ENCODE data around the gene KRIT1.

The KRIT1 gene

DNA sequence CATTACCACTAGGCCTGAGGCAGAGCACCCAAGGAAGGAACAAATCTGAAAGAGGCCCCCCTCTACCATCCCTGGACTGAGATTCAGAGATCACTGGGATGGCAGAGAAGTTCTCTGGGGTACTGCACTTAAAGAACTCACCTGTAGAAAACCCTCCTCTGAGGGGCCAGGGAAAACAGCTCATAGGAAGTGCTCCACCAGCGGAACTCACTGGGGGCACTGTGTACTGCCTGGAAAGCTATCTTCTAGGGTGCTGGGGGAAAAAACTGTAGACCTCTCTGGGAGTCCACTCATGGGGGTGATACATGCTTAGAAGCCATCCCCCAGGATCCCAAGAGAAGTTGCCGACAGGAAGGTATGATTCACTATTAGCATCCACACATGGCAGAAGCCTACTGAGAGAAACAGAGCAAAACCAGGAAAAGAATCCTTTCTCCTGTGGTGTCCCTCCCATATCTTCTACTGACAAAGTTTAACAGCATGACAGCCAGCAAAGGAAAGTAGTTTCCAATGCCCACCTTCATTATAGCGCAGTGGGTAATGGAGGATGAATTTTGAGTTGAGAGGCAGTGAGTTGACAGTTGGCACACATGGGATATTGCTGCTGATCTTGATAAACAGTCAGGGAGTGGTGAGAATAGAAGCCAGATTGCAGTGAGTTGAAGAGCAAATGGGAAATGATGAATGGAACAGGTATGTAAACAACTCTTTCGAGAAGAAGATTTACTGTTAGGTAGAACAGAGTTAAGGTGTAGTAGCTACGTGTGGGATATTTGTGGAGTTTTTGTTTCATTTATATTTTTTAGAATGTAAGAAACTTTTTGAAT is 20.9 kb upstream of the KRIT1 start:
- Histone ChIP-seq H2AFZ (ENCODE audit: low read length) (no peak overlapping the region), H3K9ac (ENCODE audit: low read length) (no peak overlapping the region), H3K9me3 (ENCODE audit: low read length) (peaks cover 10% of the 10 kb centered on the region), H3K4me3 (ENCODE audit: low read depth, low read length, poor library complexity, severe bottlenecking) (no peak overlapping the region), H3F3A (ENCODE audit: insufficient read depth, low read length) (no peaks in the 10 kb centered on the region), H3K4me1 (ENCODE audit: insufficient read depth, low read length, severe bottlenecking) (no peaks in the 10 kb centered on the region), H4K20me1 (ENCODE audit: insufficient read depth, low read length) (no peaks in the 10 kb centered on the region), H3K79me2 (ENCODE audit: insufficient read depth, low read length) (peaks cover 48% of the 10 kb centered on the region), H3K27ac (ENCODE audit: low read depth, low read length, poor library complexity, severe bottlenecking) (no peak overlapping the region), H3K9me2 (ENCODE audit: low read depth, low read length) (no peaks in the 10 kb centered on the region), H3K4me2 (ENCODE audit: low read length) (no peak overlapping the region), H3K27me3 (ENCODE audit: insufficient read depth, low read length) (no peaks in the 10 kb centered on the region), H3K36me3 (ENCODE audit: insufficient read depth, low read length) (peaks cover 23% of the 10 kb centered on the region)
- no peak for TF ChIP-seq EZH2 (IDR thresholded peaks at IDR 0.05; ENCODE audit: borderline replicate concordance, low read length)
- TF ChIP-seq, protein P1, sequence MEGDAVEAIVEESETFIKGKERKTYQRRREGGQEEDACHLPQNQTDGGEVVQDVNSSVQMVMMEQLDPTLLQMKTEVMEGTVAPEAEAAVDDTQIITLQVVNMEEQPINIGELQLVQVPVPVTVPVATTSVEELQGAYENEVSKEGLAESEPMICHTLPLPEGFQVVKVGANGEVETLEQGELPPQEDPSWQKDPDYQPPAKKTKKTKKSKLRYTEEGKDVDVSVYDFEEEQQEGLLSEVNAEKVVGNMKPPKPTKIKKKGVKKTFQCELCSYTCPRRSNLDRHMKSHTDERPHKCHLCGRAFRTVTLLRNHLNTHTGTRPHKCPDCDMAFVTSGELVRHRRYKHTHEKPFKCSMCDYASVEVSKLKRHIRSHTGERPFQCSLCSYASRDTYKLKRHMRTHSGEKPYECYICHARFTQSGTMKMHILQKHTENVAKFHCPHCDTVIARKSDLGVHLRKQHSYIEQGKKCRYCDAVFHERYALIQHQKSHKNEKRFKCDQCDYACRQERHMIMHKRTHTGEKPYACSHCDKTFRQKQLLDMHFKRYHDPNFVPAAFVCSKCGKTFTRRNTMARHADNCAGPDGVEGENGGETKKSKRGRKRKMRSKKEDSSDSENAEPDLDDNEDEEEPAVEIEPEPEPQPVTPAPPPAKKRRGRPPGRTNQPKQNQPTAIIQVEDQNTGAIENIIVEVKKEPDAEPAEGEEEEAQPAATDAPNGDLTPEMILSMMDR (IDR thresholded peaks at IDR 0.05; ENCODE audit: low read length) = no peak

DNA sequence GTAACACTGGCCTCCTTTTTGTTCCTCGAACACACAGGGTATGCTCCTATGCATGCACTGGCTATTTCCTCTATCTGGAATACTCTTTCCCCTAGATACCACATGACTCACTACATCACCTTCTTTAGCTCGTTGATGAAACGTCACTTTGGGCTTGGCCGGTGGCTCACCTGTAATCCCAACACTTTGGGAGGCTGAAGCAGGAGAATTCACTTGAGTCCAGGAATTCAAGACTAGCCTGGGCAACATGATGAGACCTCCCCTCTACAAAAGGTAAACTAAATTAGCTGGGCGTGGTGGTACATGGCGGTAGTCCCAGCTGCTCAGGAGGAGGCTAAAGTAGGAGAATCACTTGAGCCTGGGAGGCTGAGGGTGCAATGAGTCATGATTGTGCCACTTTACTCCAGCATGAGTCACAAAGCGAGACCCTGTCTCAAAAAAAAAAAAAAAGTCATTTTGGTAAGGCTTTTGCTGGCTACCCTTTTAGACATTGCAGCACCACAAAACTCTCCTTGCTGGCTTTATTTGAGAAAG is 14.6 kb upstream of the KRIT1 start:
- TF ChIP-seq EZH2 (IDR thresholded peaks at IDR 0.05; ENCODE audit: borderline replicate concordance, low read length) = no peak
- TF ChIP-seq, protein P1 (IDR thresholded peaks at IDR 0.05; ENCODE audit: low read length) = no peak

DNA sequence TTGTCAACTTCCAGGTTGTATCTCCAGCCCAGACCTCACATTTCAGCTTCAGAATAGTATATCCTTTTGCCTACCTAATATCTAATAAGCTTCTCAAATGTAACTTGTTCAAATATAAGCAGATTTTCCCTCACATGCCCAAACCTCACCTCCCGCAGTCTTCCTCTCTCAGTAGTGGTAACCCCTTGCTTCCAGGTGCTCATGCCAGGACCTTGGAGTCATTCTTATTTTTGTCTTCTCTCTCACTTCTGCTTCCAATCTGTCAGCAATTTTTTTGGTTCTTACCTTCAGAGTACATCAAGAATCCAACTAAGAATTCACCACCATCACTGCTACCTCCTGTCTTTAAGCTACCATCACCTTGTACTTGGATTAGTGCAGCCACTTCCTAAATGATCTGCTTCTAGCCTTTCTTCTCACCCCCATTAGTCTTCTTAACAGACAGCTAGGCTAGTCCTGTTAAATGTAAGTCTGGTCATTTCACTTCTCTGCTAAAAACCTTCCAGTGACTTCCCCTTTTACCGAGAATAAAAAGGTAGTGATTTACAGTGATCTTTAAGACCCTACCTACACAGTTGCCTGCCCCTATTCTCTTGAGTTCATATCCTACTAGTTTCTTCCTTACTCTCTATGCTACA is 14.0 kb upstream of the KRIT1 start:
- H3K36me3 ChIP-seq (ENCODE audit: insufficient read depth, low read length) = peaks cover 25% of the 10 kb centered on the region
- H3K9me2 ChIP-seq (ENCODE audit: low read depth, low read length) = no peaks in the 10 kb centered on the region
- H3K9ac ChIP-seq (ENCODE audit: low read length) = no peak overlapping the region
- peaks cover 12% of the 10 kb centered on the region for H3K9me3 ChIP-seq (ENCODE audit: low read length)
- no peak overlapping the region for H3K4me2 ChIP-seq (ENCODE audit: low read length)
- H3K4me3 ChIP-seq (ENCODE audit: low read depth, low read length, poor library complexity, severe bottlenecking) = no peak overlapping the region
- no peaks in the 10 kb centered on the region for H3F3A ChIP-seq (ENCODE audit: insufficient read depth, low read length)
- H3K4me1 ChIP-seq (ENCODE audit: insufficient read depth, low read length, severe bottlenecking) = peaks cover 4% of the 10 kb centered on the region
- no peak overlapping the region for H3K27ac ChIP-seq (ENCODE audit: low read depth, low read length, poor library complexity, severe bottlenecking)
- peaks cover 73% of the 10 kb centered on the region for H3K79me2 ChIP-seq (ENCODE audit: insufficient read depth, low read length)
- H3K27me3 ChIP-seq (ENCODE audit: insufficient read depth, low read length) = no peaks in the 10 kb centered on the region
- H2AFZ ChIP-seq (ENCODE audit: low read length) = no peak overlapping the region
- no peak for TF ChIP-seq EZH2 (IDR thresholded peaks at IDR 0.05; ENCODE audit: borderline replicate concordance, low read length)
- TF ChIP-seq, protein P1 (IDR thresholded peaks at IDR 0.05; ENCODE audit: low read length) = no peak
- no peaks in the 10 kb centered on the region for H4K20me1 ChIP-seq (ENCODE audit: insufficient read depth, low read length)

More for the DNA sequence above, 14.6 kb upstream of the KRIT1 start:
- no peak overlapping the region for H2AFZ ChIP-seq (ENCODE audit: low read length)
- peaks cover 31% of the 10 kb centered on the region for H3K36me3 ChIP-seq (ENCODE audit: insufficient read depth, low read length)
- H3K79me2 ChIP-seq (ENCODE audit: insufficient read depth, low read length) = peaks cover 70% of the 10 kb centered on the region
- H3F3A ChIP-seq (ENCODE audit: insufficient read depth, low read length) = no peaks in the 10 kb centered on the region
- H3K9ac ChIP-seq (ENCODE audit: low read length) = no peak overlapping the region
- H3K9me2 ChIP-seq (ENCODE audit: low read depth, low read length) = no peaks in the 10 kb centered on the region
- no peak overlapping the region for H3K4me3 ChIP-seq (ENCODE audit: low read depth, low read length, poor library complexity, severe bottlenecking)
- H4K20me1 ChIP-seq (ENCODE audit: insufficient read depth, low read length) = no peaks in the 10 kb centered on the region
- peaks cover 4% of the 10 kb centered on the region for H3K4me1 ChIP-seq (ENCODE audit: insufficient read depth, low read length, severe bottlenecking)
- peaks cover 10% of the 10 kb centered on the region for H3K9me3 ChIP-seq (ENCODE audit: low read length)
- no peak overlapping the region for H3K27ac ChIP-seq (ENCODE audit: low read depth, low read length, poor library complexity, severe bottlenecking)
- no peak overlapping the region for H3K4me2 ChIP-seq (ENCODE audit: low read length)
- no peaks in the 10 kb centered on the region for H3K27me3 ChIP-seq (ENCODE audit: insufficient read depth, low read length)

Data from OCI-LY1 (cell line).